ENCODE data around the gene GABRB2. TPM values are rescaled to one million over a fixed set of nuclear protein-coding genes. Genes with fewer than 3 reads are reported as not detected.

Gene GABRB2
- total RNA-seq, 1 donor from 2014 or later = 2.5 TPM

GRCh38 chr5:161403996-161404395, 142.5 kb downstream of the GABRB2 start:
- H3K27ac Mint-ChIP-seq = no peak overlapping the region
- no peaks in the 10 kb centered on the region for H3K9me3 Mint-ChIP-seq
- DNase-seq (ENCODE audit: extremely low spot score, unreplicated experiment) = no peak
- no peak for TF ChIP-seq CTCF (conservative IDR thresholded peaks at IDR 0.05)
- H3K4me3 Mint-ChIP-seq = no peak overlapping the region
- H3K36me3 Mint-ChIP-seq = no peaks in the 10 kb centered on the region
- no peaks in the 10 kb centered on the region for H3K27me3 Mint-ChIP-seq
- no peaks in the 10 kb centered on the region for H3K4me1 Mint-ChIP-seq (ENCODE audit: unreplicated experiment)

- H3K27ac Mint-ChIP-seq = no peak overlapping the region
- no peak overlapping the region for H3K4me3 Mint-ChIP-seq
- H3K4me1 Mint-ChIP-seq (ENCODE audit: unreplicated experiment) = no peaks in the 10 kb centered on the region
- no peak for TF ChIP-seq CTCF (conservative IDR thresholded peaks at IDR 0.05)
- no peak for DNase-seq (ENCODE audit: extremely low spot score, unreplicated experiment)
- no peaks in the 10 kb centered on the region for H3K9me3 Mint-ChIP-seq
- H3K36me3 Mint-ChIP-seq = no peaks in the 10 kb centered on the region
- no peaks in the 10 kb centered on the region for H3K27me3 Mint-ChIP-seq
Observed at GRCh38 chr5:161403121-161403520, 143.4 kb downstream of the GABRB2 start.

GRCh38 chr5:161400583-161400982, 145.9 kb downstream of the GABRB2 start:
- Mint-ChIP-seq H3K4me1 (ENCODE audit: unreplicated experiment) (no peaks in the 10 kb centered on the region), H3K4me3 (no peak overlapping the region), H3K27me3 (no peaks in the 10 kb centered on the region), H3K27ac (no peak overlapping the region), H3K9me3 (no peaks in the 10 kb centered on the region), H3K36me3 (no peaks in the 10 kb centered on the region)
- DNase-seq (ENCODE audit: extremely low spot score, unreplicated experiment) = no peak
- no peak for TF ChIP-seq CTCF (conservative IDR thresholded peaks at IDR 0.05)

GRCh38 chr5:161399996-161400562, 146.4 kb downstream of the GABRB2 start:
- TF ChIP-seq CTCF (conservative IDR thresholded peaks at IDR 0.05) = no peak
- H3K4me1 Mint-ChIP-seq (ENCODE audit: unreplicated experiment) = no peaks in the 10 kb centered on the region
- no peaks in the 10 kb centered on the region for H3K27me3 Mint-ChIP-seq
- DNase-seq (ENCODE audit: extremely low spot score, unreplicated experiment) = no peak
- H3K36me3 Mint-ChIP-seq = no peaks in the 10 kb centered on the region
- H3K27ac Mint-ChIP-seq = no peak overlapping the region
- H3K4me3 Mint-ChIP-seq = no peak overlapping the region
- H3K9me3 Mint-ChIP-seq = no peaks in the 10 kb centered on the region

GRCh38 chr5:161397448-161397847, 149.1 kb downstream of the GABRB2 start:
- Mint-ChIP-seq H3K27me3 (no peaks in the 10 kb centered on the region), H3K27ac (no peak overlapping the region), H3K9me3 (no peaks in the 10 kb centered on the region), H3K4me1 (ENCODE audit: unreplicated experiment) (no peaks in the 10 kb centered on the region), H3K4me3 (no peak overlapping the region), H3K36me3 (no peaks in the 10 kb centered on the region)
- no peak for TF ChIP-seq CTCF (conservative IDR thresholded peaks at IDR 0.05)
- DNase-seq (ENCODE audit: extremely low spot score, unreplicated experiment) = no peak

GRCh38 chr5:161396171-161396570, 150.4 kb downstream of the GABRB2 start:
- no peaks in the 10 kb centered on the region for H3K4me1 Mint-ChIP-seq (ENCODE audit: unreplicated experiment)
- no peak for TF ChIP-seq CTCF (conservative IDR thresholded peaks at IDR 0.05)
- H3K4me3 Mint-ChIP-seq = no peak overlapping the region
- DNase-seq (ENCODE audit: extremely low spot score, unreplicated experiment) = no peak
- no peaks in the 10 kb centered on the region for H3K9me3 Mint-ChIP-seq
- no peaks in the 10 kb centered on the region for H3K36me3 Mint-ChIP-seq
- no peak overlapping the region for H3K27ac Mint-ChIP-seq
- no peaks in the 10 kb centered on the region for H3K27me3 Mint-ChIP-seq

Measured in type B pancreatic cell (in vitro differentiated cells).